Esophagus muscularis mucosa (tissue), 4 donors: Measurements from ENCODE around the gene ROBO2.

Experiments
- EP300 ChIP-seq: sonication (generic); formaldehyde crosslinking; IDR thresholded peaks from one replicate; pipeline ENCODE4 v1.6.1; 2017; ENCODE audit warnings: antibody characterized with exemption
- POLR2A ChIP-seq: fragments of 450-650 bp; IDR thresholded peaks from one replicate; pipeline ENCODE4 v1.6.1; 2017; ENCODE audit warnings: antibody characterized with exemption, moderate library complexity, mild to moderate bottlenecking, low read depth
- POLR2AphosphoS5 ChIP-seq, 2 donors: sonication (generic); formaldehyde crosslinking; IDR thresholded peaks; one replicate each; pipeline ENCODE4 v1.6.1; 2017; ENCODE audit warnings: antibody characterized with exemption in 2 of 2
- TF ChIP-seq, protein P1 (sequence below), 3 experiments: fragments of 200-600 bp in 2 of 3; fragments of 450-650 bp in 1 of 3; sonication (generic) in 2 of 3; IDR thresholded peaks; one replicate each; pipeline ENCODE4 v1.5.1; 2017 to 2019; ENCODE audit warnings: antibody characterized with exemption in 3 of 3, mild to moderate bottlenecking in 2 of 3, moderate library complexity in 1 of 3

DNA sequence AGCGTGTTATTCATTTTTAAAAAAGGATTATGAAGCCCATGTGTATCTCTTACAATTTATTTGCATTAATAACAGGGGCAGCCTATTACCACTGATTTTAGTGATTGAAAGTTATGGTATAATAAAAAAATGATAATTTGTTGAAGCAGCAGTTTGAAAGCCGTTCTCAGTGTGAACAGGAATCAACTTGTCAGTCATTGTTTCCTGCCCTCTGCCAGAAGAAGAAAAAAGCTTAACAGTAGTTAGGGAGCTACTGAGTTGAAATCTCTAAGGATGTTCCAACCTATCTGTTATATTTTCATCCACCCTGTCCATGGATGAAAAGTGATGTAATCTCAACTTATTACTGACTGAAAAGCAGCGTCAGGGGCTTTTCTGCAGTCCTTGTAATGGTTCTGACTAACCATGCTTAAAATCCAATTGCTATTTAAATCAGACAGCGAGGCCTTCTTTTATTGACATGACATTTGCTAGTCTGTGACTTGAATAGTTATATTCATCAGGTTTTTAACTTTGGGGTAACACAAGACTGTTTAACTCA is 486.7 kb downstream of the ROBO2 start:
- TF ChIP-seq, protein P1, sequence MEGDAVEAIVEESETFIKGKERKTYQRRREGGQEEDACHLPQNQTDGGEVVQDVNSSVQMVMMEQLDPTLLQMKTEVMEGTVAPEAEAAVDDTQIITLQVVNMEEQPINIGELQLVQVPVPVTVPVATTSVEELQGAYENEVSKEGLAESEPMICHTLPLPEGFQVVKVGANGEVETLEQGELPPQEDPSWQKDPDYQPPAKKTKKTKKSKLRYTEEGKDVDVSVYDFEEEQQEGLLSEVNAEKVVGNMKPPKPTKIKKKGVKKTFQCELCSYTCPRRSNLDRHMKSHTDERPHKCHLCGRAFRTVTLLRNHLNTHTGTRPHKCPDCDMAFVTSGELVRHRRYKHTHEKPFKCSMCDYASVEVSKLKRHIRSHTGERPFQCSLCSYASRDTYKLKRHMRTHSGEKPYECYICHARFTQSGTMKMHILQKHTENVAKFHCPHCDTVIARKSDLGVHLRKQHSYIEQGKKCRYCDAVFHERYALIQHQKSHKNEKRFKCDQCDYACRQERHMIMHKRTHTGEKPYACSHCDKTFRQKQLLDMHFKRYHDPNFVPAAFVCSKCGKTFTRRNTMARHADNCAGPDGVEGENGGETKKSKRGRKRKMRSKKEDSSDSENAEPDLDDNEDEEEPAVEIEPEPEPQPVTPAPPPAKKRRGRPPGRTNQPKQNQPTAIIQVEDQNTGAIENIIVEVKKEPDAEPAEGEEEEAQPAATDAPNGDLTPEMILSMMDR (IDR thresholded peaks at IDR 0.05): no peak
- TF ChIP-seq POLR2AphosphoS5 (IDR thresholded peaks at IDR 0.05) (no peak), POLR2A (no peak), EP300 (no peak)
